RWPE1 (cell line): ENCODE results near the gene NUP205.
A peak's percentile ranks its signal among the peaks of the same experiment; 100 is the strongest.

ENCODE experiments used
- CTCF ChIA-PET: fragments of 350-600 bp; sonication (Branson Sonifier 250); formaldehyde crosslinking; extraction: SDS; loops from one replicate; lab custom pipeline; 2021; lab: Yijun Ruan, JAX
- POLR2A ChIA-PET: fragments of 400-600 bp; formaldehyde crosslinking; extraction: SDS; loops from one replicate; lab custom pipeline; 2020; ENCODE audit warnings: antibody characterized with exemption; ENCODE audit not compliant: low non-redundant PET; lab: Yijun Ruan, JAX
- DNase-seq: peaks from one replicate; pipeline ENCODE4 v3.0.0; 2012; ENCODE audit warnings: low spot score
- H3K27ac ChIP-seq: fragments of 450-650 bp; 2 replicates; pipeline ENCODE4 v1.5.1; 2017
- CTCF ChIP-seq: fragments of 450-650 bp; conservative IDR thresholded peaks from 2 replicates; pipeline ENCODE4 v1.5.1; 2017; ENCODE audit warnings: low read depth, mild to moderate bottlenecking

Gene NUP205

DNA sequence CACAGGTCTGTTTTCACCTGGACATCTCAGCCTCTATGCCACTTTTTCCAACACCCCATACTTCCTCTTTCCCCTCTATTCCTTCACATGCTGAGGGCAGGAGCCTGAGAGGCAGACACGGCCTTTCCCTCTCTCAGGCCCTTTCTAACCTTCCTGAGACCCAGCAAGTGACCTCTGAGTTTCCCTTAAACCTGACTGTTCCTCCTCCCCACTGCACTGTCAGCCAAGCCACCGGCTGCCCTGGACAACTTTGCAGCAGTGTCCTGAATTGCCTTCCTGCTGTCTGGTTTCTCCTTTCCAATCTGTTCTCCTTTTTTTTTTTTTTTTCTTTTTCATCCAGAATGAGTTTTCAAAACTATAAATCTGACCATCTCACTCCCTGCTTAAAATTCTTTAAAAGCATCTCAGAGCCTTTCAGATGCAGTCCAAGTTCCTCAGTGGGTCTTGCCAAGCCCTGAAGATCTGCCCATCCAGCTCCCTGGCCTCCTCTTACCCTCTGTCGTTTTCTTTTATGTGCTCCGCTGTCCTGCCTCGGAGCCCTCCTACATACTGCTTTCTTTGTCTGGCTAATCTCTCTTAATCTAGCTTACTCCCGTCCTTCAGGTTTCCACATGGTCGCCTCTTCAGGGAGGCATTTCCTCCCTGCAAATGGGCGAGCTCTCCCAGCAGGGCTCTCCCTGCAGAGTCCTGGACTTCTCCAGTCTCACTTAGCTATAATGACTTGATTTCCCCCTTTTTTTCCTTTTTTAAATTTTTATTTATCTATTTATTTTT, 139.7 kb downstream of the NUP205 start:
- peak overlapping the region; percentile 12; the same call in 1 of the 2 replicates for H3K27ac ChIP-seq
- TF ChIP-seq CTCF: no peak
- CTCF ChIA-PET: no interaction called here
- DNase-seq: no peak
- POLR2A ChIA-PET: no interaction called here
